ENCODE data around the gene FOXO6.

- no peak for TF ChIP-seq CTCF (IDR thresholded peaks at IDR 0.05; ENCODE audit: low read depth, low read length)
- TF ChIP-seq POLR2A (IDR thresholded peaks at IDR 0.05; ENCODE audit: extremely low read depth, insufficient read length) = no peak
- TF ChIP-seq MYC (IDR thresholded peaks at IDR 0.05; ENCODE audit: low read depth, low read length) = no peak
- TF ChIP-seq, protein P1, sequence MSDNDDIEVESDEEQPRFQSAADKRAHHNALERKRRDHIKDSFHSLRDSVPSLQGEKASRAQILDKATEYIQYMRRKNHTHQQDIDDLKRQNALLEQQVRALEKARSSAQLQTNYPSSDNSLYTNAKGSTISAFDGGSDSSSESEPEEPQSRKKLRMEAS (IDR thresholded peaks at IDR 0.05; ENCODE audit: low read depth, low read length) = no peak
Observed at GRCh38 chr1:41356752-41357151, 4.5 kb upstream of the FOXO6 start.

Data from NB4 (cell line).